Epidermal melanocyte (primary cell): Measurements from ENCODE around the gene MS4A4A.

Source experiments
- DNase-seq: peaks from one replicate; pipeline ENCODE4 v3.0.0; 2011; ENCODE audit warnings: low spot score; ENCODE audit not compliant: insufficient read length

The MS4A4A gene

DNA sequence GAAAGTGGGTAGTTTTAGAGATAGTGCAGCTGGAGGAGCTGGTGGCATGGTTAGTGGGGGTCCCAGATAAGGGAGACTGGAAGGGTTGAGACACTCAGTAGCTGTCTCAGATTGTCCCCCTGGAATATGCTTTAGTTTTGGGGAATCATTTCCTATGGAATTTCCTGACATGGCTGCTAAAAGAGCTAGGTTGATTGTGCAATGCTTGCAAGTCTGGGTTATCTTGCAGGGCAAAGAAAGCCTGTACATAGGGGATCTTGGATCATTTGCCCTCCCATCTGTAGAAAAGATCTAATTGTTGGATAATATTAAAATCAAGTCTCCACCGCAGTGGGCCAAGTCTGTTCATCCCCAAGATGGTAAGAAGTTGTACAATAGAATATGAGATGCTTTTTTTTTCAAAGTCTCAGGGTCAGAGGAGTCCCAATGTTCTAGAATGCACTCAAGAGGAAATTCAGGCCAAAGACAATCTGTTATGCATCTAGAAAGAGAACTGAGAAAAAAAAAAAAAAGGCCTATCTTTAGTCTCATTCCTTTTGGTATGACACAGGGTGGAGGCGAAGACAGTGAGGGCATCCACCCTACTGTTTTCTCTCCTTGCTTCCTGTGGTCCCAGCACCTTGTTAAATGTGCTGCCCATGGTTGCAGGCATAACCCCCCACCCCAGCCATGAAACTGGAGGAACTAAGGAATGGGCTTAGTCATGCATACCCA, 66.8 kb downstream of the MS4A4A start:
- no peak for DNase-seq

DNA sequence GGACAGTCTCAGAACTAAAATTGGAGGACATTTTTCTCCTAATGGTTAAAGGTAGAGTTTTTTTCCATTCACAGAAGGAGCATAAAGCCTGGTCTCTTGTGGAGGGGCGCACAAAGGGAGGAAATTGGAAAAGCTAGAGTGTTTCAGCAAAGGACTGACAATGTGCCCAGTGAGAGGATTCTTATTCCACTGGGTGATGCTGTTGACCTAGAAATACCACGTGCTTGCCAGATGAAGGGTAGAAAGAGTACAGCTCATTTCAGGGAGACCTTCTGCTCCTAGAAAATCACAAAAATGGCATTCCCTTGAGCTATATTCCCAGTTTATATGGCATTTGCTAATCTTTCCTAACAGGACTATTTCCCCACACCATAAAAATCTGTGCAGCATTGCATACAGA, 67.7 kb downstream of the MS4A4A start:
- DNase-seq = no peak

DNA sequence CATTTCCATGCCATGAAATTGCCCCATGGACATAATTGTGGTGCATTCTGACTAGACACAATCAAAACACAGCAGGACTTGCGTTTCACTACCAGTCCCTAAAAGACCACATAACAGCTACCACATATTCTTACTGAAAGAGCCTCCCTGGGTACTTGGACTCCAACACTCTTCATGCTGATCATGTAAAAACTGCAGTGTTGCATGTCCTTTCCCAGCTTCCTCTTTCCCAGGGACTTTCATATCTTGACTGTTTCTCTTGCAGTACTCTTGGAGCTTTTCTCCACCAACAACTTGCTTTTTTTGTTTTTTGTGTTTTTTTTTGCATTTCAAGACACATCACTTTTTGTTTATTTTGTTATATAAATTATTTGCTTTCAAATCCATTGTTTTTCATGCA, 69.5 kb downstream of the MS4A4A start:
- DNase-seq = no peak

DNA sequence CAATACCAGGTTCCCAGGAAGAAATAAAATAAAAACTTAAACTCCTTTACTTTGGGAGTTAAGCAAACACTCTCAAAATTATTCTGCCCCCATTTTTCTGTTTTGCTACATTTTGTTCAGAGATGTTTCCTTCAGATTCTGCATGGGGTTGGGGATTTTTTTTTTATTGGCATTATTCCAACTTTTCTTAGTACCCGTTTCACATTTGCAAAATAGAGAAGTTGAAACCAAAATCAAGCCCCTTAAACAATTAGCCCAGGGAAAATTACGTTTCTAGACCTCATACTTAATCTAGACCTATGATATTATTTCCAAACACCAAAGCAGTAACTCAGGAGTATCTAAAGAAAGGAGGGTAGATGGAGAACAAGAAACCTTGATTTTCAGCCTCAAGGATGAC, 77.3 kb downstream of the MS4A4A start:
- no peak for DNase-seq
